ENCODE measurements around the gene GPT2.

The GPT2 gene

GRCh38 chr16:46886764-46887523 lies 2.8 kb downstream of the GPT2 start:
- TF ChIP-seq CTCF (conservative IDR thresholded peaks at IDR 0.05): no peak
- TF ChIP-seq ZFX (IDR thresholded peaks at IDR 0.05): no peak
- H3K27ac ChIP-seq: peak overlapping the region; percentile 79

DNA sequence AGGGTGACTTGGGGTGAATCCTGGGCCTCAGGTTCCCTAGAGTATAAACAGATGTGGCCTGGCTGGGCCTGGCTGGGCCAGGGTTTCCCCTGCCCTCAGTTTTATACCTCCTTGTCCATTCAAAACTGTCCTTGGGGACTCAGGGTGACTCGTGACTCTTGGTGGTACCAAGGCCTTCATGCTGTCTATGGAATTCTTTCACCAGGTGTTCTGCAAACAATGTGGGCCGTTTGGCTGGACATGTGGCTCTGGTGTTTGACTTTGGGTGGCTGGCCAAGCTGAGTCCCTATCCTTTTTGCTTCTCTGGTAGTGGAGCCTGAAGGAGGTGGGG lies 3.3 kb downstream of the GPT2 start:
- peak overlapping the region; percentile 79 for H3K27ac ChIP-seq
- TF ChIP-seq CTCF (conservative IDR thresholded peaks at IDR 0.05) (no peak), ZFX (IDR thresholded peaks at IDR 0.05) (no peak)

GRCh38 chr16:46889245-46889941 lies 5.2 kb downstream of the GPT2 start:
- H3K27ac ChIP-seq: no peak overlapping the region
- TF ChIP-seq ZFX (IDR thresholded peaks at IDR 0.05): no peak
- TF ChIP-seq CTCF (conservative IDR thresholded peaks at IDR 0.05): no peak

GRCh38 chr16:46889942-46890300 lies 5.8 kb downstream of the GPT2 start:
- TF ChIP-seq ZFX (IDR thresholded peaks at IDR 0.05): no peak
- TF ChIP-seq CTCF (conservative IDR thresholded peaks at IDR 0.05): no peak
- no peak overlapping the region for H3K27ac ChIP-seq

DNA sequence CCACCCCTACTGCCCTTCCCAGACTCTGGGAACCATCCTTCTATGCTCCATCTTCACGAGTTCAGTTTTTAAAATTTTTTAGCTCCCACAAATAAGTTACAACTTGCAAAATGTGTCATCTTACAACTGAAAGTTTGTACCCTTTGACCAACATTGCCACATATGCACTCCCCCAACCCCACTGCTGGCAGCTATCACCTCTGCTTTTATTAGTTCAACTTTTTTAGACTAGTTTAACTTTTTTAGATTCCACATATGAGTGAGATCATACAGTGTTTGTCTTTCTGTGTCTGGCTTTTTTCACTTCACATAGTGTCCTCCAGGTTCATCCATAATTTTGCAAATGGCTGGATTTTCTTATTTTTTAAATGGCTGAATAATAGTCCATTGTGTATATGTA lies 7.7 kb downstream of the GPT2 start:
- TF ChIP-seq ZFX (IDR thresholded peaks at IDR 0.05) (no peak), CTCF (conservative IDR thresholded peaks at IDR 0.05) (no peak)
- H3K27ac ChIP-seq: no peak overlapping the region

DNA sequence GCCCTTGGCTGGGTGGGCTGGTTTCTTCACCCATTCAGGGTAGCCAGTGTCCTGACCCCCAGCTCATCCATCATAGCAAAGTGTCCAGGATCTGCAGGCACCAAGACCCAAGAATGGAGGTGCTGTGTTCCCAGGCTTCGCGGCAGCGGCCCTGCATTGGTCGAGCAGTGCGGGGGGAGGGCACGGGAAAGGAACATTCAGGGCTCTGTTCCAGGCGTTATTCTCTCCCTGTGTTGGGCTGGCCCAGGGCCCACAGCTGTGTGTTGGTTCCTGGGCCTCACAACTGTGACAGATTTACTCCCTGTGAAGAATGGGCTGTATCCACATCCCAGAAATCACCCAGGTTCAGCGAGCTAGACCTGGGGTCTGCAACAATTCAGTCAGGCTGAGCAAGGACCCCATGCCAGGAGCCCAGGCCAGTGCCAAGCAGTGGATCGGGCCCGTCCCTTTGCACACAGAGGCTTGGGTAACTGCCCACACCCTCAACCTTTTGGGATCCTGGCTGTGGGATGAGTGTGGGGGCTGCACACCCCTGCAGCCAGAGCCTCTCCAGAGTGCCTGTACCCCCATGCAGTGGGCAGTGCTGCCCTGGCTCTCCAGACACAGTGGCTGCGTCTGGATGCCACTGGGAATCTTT lies 10.0 kb downstream of the GPT2 start:
- peak overlapping the region; percentile 70 for H3K27ac ChIP-seq
- no peak for TF ChIP-seq ZFX (IDR thresholded peaks at IDR 0.05)
- TF ChIP-seq CTCF (conservative IDR thresholded peaks at IDR 0.05): no peak

Data from C4-2B (cell line).